HG03103 (cell line): ENCODE results near the gene UNC79.
"Not testable (repeated sequence)": the region's sequence is repeated elsewhere in the genome, so short reads cannot be mapped to it uniquely, and the experiment has no call there.

Source experiments
- ATAC-seq: cut with Tn5 transposase; IDR thresholded peaks from one replicate; pipeline ENCODE4 v1.9.1; 2021; ENCODE audit warnings: low read depth; ENCODE audit not compliant: unreplicated experiment

Gene UNC79

DNA sequence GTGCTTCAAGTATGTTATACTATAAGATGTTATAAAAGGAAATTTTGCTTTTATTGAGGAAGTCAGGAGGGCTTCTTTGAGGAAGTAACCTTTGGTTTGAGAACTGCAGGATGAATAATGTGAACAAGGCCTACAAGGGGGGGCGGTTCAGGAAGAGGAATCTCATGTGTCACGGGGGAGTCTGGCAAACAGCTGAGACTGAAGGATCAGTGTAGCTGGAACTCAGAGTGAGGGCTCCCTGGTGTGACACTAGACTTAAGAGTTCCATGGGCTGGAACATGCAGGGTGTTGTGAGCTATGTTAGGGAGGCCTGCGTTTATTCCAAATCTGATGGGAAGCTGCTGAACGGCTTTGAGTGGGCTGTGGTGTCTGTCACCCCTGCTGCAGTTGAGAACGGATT is 62.3 kb downstream of the UNC79 start:
- ATAC-seq: no peak

DNA sequence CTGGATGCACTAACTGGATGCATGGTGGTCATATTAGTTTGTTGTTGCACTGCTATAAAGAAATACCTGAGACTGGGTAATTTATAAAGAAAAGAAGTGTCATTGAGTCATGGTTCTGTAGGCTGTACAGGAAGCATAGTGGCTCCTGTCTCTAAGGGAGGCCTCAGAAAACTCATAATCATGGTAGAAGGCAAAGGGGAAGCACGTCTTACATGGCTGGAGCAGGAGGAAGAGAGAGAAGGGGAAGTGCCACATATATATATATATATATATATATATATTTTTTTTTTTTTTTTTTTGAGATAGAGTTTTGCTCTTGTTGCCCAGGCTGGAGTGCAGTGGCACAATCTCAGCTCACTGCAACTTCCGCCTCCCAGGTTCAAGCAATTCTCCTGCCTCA is 62.9 kb downstream of the UNC79 start:
- not testable (repeated sequence) for ATAC-seq

DNA sequence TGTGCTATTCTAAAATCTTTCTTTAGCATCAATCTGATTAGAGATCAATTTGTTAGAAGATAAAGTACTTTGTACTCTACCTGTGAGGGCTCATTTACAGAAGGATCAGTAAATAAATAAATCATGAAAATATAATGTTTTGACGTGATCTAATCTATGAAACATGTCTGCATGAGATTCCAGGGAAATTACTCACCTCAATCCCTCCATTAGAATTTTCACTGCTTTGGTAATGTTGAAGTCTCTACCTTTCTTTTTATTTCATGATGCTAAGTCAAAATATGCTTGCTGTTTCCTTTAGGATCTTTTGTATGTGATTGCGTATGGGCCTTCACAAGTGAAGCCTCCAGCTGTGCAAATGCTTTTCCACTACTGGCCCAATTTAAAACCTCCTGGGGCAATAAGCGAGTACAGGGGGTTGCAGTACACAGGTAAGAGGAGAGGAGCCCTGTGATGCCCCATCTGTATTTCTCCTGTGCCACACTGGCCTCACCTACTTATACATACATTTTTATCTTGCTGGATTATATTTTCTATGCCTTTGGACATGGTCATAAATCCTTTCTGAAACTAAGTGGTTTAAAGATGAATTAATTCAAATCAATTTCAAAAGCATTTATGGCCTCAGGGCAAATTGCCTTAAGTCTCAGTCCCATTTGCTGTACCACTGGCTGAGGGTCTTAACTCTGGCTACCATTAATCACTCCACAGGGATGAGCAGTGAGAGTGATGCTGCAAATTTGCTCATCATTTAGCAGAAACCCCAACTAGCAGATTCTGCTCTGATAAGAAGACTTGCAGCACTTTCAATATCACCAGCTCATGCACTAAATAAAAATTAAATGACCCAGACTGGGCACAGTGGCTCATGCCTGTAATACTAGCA is 66.4 kb downstream of the UNC79 start:
- ATAC-seq: no peak

DNA sequence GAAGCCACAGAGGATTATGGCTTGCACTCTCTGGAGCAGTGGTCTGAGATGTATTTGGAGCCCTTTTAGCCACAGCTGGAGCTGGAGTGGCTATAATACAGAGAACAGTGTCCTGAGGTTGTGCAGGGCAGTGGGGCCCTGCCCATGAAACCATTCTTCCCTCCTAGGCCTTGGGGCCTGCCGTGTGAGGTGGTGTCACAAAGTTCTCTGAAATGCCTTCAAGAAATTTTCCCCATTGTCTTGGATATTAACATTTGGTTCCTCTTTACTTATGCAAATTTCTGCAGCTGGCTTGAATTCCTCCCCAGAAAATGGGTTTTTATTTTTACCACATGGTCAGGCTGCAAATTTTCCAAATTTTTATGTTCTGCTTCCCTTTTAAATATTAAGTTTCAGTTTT is 79.3 kb downstream of the UNC79 start:
- no peak for ATAC-seq

DNA sequence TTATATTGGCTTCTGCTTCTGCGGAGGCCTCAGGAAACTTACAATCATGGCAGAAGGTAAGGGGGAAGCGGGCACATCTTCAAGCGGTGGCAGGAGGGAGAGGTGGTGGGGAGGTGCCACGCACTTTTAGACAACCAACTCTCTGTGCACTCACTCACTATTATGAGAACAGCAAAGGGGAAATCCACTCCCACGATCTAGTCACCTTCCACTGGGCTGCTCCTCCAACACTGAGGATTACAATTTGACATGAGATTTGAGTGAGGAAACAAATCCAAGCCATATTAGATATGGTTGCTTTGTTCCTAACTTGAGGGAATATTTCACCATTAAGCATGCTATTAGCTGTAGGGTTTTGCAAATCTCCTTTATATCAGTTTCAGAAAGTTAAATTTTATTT is 80.3 kb downstream of the UNC79 start:
- ATAC-seq: no peak

DNA sequence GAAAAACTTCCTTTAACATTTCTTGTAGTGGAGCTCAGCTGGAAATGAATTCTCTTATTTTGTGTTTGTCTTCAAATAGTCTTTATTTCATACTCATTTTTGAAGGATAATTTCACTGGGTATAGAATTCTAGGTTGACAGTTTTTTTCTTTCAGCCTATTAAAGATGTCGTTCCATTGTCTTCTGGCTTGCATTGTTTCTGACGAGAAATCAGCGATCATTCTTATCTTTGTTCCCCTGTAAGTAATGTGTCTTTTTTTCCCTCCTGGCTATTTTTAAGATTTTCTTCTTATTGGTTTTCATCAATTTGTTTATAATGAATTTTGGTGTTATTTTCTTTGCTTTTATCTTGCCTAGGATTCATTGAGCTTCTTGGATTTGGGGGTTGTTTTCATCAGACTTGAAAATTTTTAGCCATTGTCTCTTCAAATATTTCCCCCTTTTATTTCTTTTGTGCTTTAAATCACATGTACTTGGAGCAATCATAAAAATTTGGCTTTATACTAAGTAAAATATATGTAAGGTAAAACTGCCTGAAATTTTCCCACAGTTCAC is 89.4 kb downstream of the UNC79 start:
- ATAC-seq: no peak

DNA sequence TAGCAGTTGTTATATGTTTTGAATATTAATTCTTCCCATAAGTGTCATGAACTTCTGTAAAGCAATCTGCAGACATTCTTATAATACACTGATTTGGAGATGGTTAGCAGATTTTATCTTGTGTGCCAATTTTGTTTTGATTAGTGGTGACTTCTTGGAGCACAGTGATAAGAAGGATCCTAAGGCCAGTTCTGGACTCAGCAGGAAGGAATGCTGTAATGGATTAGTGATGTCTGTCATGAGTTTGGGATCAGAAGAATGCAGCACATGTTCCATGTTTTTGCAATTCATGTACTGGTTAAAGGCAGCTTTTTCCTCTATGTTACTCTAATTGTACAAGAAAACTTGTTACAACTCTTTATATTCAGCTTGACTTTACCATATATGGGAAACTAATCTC is 91.5 kb downstream of the UNC79 start:
- no peak for ATAC-seq

DNA sequence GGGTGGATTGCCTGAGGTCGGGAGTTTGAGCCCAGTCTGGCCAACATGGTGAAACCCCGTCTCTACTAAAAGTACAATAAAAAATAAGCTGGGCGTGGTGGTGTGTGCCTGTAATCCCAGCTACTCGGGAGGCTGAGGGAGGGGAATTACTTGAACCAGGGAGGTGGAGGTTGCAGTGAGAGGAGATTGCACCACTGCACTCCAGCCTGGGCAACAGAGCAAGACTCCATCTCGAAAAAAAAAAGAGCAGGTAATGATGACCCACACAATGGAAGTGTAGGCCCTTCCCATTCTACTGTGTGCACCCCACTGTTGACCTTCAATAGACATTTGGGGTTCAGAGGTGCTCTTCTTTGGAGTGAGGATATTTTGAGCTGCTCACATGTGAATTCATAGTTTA is 94.5 kb downstream of the UNC79 start:
- not testable (repeated sequence) for ATAC-seq

DNA sequence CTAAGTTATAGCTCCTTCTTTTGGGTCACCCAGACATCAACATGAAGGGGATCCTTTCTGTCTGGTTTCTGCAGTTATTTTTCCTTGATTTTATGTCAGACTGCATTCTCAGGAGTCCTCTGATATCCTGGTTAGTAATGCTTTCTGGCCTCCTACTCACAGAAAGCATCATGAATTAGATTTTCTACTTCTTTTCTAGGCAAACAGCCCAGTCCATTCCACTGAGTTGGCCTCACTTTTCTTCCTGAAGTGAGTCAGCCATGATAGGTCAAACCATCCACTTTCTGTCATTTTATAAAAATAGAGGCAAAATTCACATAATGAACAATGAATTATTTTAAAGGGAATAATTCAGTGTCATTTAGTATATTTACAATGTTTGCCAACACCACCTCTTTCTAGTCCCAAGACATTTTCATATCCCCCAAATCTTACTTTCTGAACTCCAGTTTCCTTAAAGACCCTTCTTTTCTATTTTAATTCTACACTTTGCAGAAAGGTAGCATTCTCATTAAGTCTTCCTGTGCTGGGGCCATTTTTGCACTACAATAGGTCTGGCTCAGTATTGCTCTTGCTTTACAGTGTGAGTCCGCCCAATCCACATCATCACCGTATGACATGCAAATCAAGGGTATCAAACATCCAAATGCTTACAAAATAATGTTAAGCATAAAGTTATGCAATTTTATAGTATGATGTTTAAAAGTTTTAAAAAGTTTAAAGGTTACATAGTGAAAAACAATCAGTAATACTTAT is 95.1 kb downstream of the UNC79 start:
- no peak for ATAC-seq

DNA sequence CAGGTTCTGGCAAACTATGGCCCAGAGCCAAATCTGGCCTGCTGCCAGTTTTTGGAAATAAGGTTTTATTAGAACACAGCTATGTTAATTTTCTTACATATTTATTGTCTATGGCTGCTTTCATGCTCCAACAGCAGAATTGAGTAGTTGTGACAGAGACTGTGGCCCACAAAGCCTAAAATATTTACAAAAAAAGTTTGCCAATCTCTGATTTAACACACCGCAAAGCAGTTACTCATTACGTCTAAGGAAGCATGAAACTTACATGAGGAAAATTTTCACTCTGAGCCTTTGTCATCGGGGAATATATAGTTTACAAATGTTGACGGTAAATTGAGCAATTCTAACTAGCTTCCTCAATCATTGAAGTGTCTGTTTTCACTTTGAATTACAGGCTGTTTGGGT is 96.5 kb downstream of the UNC79 start:
- ATAC-seq: no peak

DNA sequence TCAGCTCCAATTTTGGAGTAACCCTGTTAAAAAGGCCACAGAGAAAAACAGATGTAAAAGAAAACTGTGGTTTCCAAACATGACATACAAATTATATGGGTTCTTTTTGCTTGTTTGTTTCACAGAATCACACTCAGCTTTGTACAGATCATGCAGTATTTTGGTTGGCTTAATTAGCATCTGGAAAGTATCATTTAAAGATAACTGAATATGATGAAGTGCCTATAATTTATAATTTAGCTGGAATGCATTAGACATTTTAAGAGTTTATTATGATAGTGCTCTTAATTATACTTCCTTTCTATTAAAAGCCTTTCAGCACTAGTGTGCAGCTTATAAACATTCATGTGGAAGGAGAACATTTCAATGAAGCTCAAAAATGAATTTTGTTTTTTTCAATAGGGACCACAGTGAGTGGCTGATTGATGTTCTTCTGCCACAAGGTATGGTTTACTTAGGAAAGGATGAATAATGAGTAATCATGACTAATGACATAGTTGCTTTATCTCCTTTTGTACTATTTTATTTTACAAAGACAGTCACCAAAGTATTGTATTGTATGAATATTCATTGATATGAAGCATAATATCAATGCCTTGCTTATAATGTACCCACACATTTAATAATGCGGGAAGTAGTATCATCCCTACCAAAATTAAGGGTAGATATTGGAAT is 98.3 kb downstream of the UNC79 start:
- no peak for ATAC-seq

DNA sequence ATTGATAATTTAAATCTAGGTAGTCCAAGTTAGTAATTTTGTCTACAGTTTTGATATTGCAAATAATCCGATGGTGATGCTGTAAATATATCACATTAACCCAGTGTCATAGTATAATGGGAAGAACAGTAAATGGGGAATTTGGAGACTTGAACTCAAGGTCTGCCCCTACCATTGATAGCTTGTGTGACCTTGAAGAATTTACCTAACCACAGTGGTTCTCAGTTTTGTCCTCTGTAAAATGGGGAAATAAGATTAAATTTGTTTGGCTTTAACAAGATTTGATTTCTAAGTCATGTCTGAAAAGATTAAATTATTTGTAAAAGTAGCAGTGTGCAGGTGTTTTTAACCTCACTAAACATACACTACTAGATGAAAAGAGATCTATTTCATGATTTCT is 100.9 kb downstream of the UNC79 start:
- no peak for ATAC-seq

DNA sequence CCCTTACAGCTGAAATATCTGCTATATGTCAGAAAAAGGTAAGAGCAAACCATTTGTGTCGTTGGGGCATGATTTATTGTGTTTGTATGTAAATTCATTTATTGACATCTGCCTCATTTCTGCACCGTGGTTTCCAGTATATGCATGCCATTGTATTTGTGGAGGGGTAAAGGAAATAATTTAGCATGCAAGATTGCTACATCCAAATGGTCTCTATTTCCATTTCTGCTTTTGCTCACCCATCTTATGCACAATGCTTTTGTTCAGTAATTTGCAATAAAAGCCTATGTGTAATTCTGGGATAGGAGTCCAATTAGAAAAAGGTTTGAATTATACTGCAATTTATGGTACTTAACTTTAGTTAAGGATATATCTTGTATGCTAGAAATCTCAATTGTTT is 101.8 kb downstream of the UNC79 start:
- ATAC-seq: no peak

DNA sequence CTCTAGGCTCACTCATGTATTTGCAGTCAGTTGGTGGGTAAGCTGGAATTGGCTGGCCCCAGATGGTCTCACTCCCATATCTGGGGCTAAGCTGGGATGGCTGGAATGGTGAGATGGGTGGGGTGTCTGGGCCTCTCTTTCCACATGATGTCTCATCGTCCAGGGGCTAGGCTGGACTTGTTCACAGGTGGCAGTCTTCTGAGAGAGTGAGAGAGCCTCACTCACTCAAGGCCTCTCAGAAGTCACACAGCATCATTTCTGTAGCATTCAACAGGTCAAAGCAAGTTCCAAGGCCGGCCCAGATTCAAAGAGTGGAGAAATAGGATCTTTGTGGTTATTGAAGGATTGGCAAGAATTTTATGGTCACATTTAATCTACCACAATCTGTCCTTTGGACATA is 102.7 kb downstream of the UNC79 start:
- no peak for ATAC-seq

DNA sequence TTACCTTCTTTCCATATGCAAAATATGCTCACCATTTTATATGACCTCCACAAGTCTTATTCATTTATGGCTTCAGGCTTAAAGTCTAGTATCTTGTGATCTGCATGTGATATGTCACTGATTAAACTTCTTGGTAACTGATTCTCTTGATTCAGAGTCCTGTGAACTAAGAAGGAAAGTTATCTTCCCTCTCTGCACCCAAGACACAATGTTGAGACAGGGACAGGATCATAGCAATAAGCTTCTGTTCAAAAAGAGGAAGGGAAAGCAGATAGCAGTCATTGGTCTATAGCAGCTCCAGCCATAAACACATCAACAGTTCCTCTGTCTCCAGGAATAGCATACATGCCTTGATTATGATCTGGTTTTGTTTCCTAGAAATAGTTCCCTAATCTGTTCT is 103.1 kb downstream of the UNC79 start:
- ATAC-seq: peak; percentile 79

DNA sequence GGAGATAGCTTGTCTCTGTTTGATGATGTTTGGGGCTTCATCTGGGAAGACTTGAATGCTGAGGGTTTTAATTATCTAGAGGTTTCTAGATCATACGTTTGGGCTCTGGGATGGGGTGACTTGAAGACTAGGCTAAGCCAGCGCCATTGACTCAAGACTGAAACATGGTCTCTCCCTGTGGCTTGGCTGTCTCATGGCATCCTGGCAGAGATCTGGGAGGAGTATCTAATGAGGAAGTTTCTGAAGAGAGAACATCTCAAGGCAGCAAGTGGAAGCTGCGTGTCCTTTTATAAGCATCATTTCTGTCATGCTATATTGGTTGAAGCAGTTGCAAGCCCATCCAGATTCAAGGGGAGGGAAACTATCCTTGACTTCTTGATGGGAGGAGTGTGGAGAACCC is 104.8 kb downstream of the UNC79 start:
- no peak for ATAC-seq

DNA sequence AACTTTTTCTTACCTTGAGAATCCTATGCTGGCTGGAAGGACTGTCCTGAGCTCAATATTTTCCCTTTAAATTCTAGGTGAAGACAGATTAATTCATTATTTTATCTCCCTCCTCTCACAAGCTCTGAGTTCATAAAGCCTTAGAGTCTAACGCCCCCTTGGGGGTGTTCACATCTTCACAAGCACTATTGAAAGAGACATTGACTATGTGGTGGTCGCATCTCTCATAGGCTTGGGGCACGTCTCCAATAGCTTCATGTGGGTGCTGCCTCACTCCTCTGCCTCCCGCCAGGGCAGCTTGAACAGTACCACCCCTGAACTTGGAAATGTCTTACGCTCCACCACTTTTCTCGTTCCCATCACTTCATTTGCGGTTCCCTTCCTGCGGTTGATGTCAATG is 106.2 kb downstream of the UNC79 start:
- no peak for ATAC-seq

DNA sequence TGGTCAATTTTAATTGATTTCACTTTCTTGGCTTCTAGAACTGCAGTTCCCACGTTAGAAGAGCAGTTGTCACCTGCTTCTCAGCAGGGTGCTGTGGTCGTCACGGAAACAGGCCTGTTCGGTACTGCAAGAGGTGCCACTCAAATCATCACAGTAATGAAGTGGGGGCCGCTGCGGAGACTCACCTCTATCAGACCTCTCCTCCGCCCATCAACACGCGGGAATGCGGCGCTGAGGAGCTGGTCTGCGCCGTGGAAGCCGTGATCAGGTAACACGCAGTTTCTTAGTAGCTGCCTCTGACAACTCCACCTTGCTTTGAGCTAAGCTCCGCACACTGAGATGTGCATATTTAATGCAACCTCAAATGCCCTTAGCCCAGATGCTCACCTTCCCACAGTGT is 107.2 kb downstream of the UNC79 start:
- no peak for ATAC-seq

DNA sequence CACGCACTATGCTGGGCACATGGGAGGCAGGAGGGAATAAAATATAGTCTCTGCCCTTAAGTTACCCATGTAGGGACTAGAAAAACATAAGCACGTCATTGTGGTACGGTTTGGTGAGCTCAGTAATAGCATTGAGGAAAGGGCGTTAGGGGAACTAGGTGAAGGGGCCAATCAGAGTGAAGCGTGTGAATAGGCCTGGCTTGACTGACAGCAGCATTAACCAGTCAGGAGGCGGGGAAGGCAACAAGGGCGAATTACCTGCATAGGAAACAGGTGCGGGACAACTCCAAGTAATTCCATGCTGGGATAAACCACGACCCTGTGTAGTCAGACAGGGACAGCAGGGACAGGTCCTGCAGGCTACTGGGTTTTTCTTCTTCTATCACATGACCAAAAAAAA is 107.7 kb downstream of the UNC79 start:
- no peak for ATAC-seq

DNA sequence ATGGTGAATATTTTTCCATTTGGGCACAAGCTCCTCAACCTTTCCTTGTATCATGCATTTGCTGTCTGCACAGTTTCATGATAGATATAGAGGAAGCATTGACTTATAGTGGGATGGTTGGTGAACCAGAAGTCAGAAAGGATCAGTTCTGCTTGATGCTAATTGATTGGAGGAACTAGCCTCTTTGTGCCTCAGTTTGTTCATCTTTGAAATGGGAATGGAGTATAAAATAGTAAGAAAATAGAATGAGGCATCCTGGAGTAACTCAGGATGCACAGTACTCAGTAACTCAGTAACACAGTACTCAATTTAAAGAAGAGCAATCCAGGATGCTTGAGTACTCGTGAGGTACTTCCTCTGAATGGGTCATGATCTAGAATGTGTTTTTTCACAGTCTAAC is 109.5 kb downstream of the UNC79 start:
- ATAC-seq: no peak

DNA sequence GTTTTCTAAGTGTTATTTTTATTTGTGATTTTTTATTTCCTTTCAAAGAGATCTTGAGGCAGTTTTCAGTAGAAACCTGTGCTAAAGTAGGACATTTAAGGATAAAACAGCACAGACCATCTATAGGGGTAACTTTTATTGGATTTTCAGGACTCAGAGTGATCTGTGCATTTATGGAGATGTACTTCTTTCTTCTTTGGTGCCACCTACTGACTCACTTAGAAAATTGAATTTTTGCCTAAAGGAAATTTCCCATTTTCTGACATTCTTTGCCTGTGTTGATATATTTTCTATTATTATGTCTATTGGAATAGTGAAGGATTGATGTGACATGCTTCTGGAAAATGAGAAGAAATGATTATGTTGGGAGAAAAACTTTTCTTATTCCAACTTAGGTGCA is 113.0 kb downstream of the UNC79 start:
- ATAC-seq: no peak
